Caco-2 (cell line): ENCODE results near the gene GRM6. TPM values are rescaled to one million over a fixed set of nuclear protein-coding genes. Genes with fewer than 3 reads are reported as not detected.

Experiments used
- BruUV-seq: library from RNA; stranded (reverse); fragments of 400-500 nt; replicated peaks from 2 replicates; lab custom pipeline; 2021; lab: Mats Ljungman, UMichigan
- CTCF ChIA-PET: fragments of 300-600 bp; sonication (Branson Sonifier 250); formaldehyde crosslinking; loops from one replicate; lab custom pipeline; 2022; ENCODE audit warnings: antibody characterized with exemption; lab: Charles Lee
- POLR2A ChIA-PET: fragments of 300-600 bp; sonication (Branson Sonifier 250); formaldehyde crosslinking; loops from one replicate; lab custom pipeline; 2022; ENCODE audit warnings: antibody characterized with exemption; lab: Charles Lee
- DNase-seq, 2 experiments: peaks; one replicate each; pipeline versions ENCODE4 v3.0.0 to v3.0.0-alpha.2; 2020 to 2022
- H3K27me3 ChIP-seq: replicated peaks from 2 replicates; pipeline ENCODE4 v1.6.0; 2011; ENCODE audit warnings: low read length; ENCODE audit not compliant: control insufficient read depth, insufficient read depth
- H3K36me3 ChIP-seq: 2 replicates; pipeline ENCODE4 v1.5.1; 2011; ENCODE audit warnings: low read length; ENCODE audit not compliant: control insufficient read depth, insufficient read depth
- H3K4me1 ChIP-seq: fragments of 250-450 bp; sonication (Bioruptor Pico); 2 replicates; pipeline ENCODE4 v1.5.1; 2020; ENCODE audit warnings: mild to moderate bottlenecking
- H3K4me3 ChIP-seq: 2 replicates; pipeline ENCODE4 v1.5.1; 2011; ENCODE audit warnings: low read depth, mild to moderate bottlenecking, control low read depth, low read length
- H3K9me3 ChIP-seq: fragments of 250-450 bp; sonication (Bioruptor Pico); 2 replicates; pipeline ENCODE4 v1.5.1; 2020; ENCODE audit warnings: mild to moderate bottlenecking, moderate library complexity
- H3K27ac Mint-ChIP-seq: one replicate; pipeline ENCODE4 v1.8.0; 2022; ENCODE audit warnings: mixed read lengths; ENCODE audit not compliant: unreplicated experiment
- H3K27me3 Mint-ChIP-seq: one replicate; pipeline ENCODE4 v1.8.0; 2022; ENCODE audit warnings: mixed read lengths; ENCODE audit not compliant: insufficient read depth, unreplicated experiment
- H3K36me3 Mint-ChIP-seq: one replicate; pipeline ENCODE4 v1.8.0; 2022; ENCODE audit warnings: mild to moderate bottlenecking, mixed read lengths; ENCODE audit not compliant: insufficient read depth, unreplicated experiment
- H3K4me1 Mint-ChIP-seq: one replicate; pipeline ENCODE4 v1.8.0; 2022; ENCODE audit warnings: low read depth, mixed read lengths; ENCODE audit not compliant: unreplicated experiment
- H3K4me3 Mint-ChIP-seq: one replicate; pipeline ENCODE4 v1.8.0; 2022; ENCODE audit warnings: mild to moderate bottlenecking, moderate library complexity, mixed read lengths; ENCODE audit not compliant: unreplicated experiment
- H3K9me3 Mint-ChIP-seq: one replicate; pipeline ENCODE4 v1.8.0; 2022; ENCODE audit warnings: mixed read lengths; ENCODE audit not compliant: unreplicated experiment
- intact Hi-C: fragments of 100-400 bp; cut with micrococcal nuclease; formaldehyde crosslinking; loops from one replicate; pipeline ENCODE4 v1.10.0; 2022; ENCODE audit not compliant: unreplicated experiment
- total RNA-seq: library from RNA; stranded (reverse); gene quantifications from 2 replicates; pipeline ENCODE4 v1.2.3, GENCODE V29; 2022
- TF ChIP-seq, protein P1 (sequence below), 2 experiments: fragments of 200-600 bp in 1 of 2; IDR thresholded peaks; 1 replicate in 1 of 2; 2 replicates in 1 of 2; pipeline versions ENCODE4 v1.5.1 to v1.8.0; 2011 to 2022; ENCODE audit warnings: antibody characterized with exemption in 1 of 2, control low read depth in 1 of 2, inconsistent platforms in 1 of 2, low read depth in 1 of 2, low read length in 1 of 2, mild to moderate bottlenecking in 1 of 2, moderate library complexity in 1 of 2; ENCODE audit not compliant: insufficient read depth in 1 of 2, severe bottlenecking in 1 of 2, unreplicated experiment in 1 of 2

Gene GRM6
- total RNA-seq, 1 experiment from 2014 or later, result not detected

DNA sequence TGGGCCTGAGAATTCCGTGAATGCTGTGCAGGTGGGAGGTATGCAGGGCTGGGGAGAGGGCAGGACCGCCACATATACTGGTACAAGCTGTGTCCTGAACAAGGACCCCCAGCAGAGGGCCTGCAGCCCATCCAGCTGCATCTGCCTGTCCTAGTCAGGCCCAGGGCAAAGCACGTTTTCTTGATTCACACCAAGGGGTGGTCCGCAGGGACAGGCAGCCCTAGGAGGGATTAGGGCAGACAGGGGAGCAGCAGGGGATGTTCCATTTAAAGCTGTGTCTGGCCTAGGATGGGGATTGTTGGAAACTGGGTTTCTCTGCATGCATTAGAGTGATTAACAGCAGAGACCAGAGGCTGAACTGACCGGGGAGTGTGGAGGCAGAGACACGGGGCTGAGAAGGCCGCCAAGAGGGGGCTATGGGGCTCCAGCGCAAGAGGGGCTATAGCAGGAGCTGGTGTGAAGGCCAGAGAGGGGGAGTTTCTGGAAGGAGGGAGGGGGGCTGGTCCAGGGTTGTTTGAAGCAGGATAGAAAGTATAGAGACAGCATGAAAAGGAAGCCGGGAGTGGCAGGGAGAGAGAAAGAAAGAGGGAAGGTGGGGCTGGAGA, 2.7 kb downstream of the GRM6 start:
- no peak for DNase-seq
- BruUV-seq, result no TSS peak
- peaks cover 5% of the 10 kb centered on the region; the same call in 1 of the 2 replicates for H3K9me3 ChIP-seq
- H3K4me3 ChIP-seq, result no peak overlapping the region
- ChIA-PET CTCF (no interaction called here), POLR2A (no interaction called here)
- TF ChIP-seq, protein P1, sequence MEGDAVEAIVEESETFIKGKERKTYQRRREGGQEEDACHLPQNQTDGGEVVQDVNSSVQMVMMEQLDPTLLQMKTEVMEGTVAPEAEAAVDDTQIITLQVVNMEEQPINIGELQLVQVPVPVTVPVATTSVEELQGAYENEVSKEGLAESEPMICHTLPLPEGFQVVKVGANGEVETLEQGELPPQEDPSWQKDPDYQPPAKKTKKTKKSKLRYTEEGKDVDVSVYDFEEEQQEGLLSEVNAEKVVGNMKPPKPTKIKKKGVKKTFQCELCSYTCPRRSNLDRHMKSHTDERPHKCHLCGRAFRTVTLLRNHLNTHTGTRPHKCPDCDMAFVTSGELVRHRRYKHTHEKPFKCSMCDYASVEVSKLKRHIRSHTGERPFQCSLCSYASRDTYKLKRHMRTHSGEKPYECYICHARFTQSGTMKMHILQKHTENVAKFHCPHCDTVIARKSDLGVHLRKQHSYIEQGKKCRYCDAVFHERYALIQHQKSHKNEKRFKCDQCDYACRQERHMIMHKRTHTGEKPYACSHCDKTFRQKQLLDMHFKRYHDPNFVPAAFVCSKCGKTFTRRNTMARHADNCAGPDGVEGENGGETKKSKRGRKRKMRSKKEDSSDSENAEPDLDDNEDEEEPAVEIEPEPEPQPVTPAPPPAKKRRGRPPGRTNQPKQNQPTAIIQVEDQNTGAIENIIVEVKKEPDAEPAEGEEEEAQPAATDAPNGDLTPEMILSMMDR (IDR thresholded peaks at IDR 0.05; ENCODE audit: insufficient read depth in 1 of 2, low read depth in 1 of 2, low read length in 1 of 2, severe bottlenecking in 1 of 2, unreplicated experiment in 1 of 2), result no peak
- Mint-ChIP-seq H3K4me1 (no peaks in the 10 kb centered on the region), H3K4me3 (no peak overlapping the region), H3K36me3 (no peaks in the 10 kb centered on the region), H3K27me3 (no peaks in the 10 kb centered on the region), H3K9me3 (peaks cover 44% of the 10 kb centered on the region), H3K27ac (no peak overlapping the region)
- intact Hi-C loops, result no loop called here
- H3K36me3 ChIP-seq, result no peaks in the 10 kb centered on the region
- H3K4me1 ChIP-seq, result no peaks in the 10 kb centered on the region
- H3K27me3 ChIP-seq, result no peaks in the 10 kb centered on the region

DNA sequence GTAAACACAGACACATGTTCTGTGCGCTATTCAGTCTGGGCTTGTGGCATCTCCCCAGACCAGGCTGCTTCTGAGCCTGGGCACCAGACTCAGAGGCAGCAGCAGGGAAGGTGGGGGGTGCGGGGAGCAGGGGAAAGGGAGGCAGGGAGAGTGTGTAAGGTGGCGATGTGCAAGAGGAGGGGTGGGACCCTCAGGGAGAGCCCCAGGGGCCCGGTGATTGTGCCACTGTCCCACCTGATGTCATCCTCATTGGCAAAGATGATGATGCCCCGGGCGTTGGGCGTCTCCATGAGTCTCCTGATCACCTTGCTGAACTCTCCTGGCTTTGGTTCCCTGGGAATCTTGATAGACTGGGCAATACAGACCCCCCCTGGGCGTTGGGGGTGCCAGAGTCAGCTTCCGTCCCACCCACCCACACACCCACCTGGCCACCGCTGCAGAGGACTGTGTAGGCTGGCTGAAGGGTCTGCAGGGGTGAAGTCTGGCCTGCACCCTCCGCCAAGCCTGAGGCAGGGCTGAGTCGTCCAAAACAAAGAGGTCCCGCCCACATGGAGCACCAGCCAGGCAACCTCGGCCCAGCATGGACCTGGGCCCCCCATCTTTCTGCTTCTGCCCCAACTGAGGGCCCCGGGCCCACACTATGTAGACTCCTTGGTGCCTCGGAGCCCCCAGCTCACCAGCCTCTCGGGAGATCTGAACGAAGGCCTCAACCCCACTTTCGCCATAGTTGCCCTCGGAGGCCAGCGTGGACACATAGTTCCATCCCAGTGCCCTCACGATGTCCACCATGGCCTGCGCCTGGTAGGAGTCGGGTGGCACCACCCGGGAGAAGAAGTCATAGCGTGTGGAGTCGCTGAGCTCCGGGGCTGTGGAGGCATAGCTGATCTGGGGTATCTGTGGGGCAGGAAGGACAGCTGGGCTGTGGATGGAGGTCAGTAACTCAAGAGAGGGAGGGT, 3.7 kb downstream of the GRM6 start:
- Mint-ChIP-seq H3K4me1 (no peaks in the 10 kb centered on the region), H3K9me3 (peaks cover 40% of the 10 kb centered on the region), H3K27ac (no peak overlapping the region), H3K4me3 (no peak overlapping the region), H3K36me3 (no peaks in the 10 kb centered on the region), H3K27me3 (no peaks in the 10 kb centered on the region)
- Histone ChIP-seq H3K9me3 (peaks cover 11% of the 10 kb centered on the region), H3K4me1 (no peaks in the 10 kb centered on the region), H3K4me3 (no peak overlapping the region), H3K27me3 (no peaks in the 10 kb centered on the region), H3K36me3 (no peaks in the 10 kb centered on the region)
- intact Hi-C loops, result no loop called here
- DNase-seq, result no peak
- BruUV-seq, result no TSS peak
- POLR2A ChIA-PET, result no interaction called here
- CTCF ChIA-PET, result no interaction called here
- TF ChIP-seq, protein P1 (IDR thresholded peaks at IDR 0.05; ENCODE audit: insufficient read depth in 1 of 2, low read depth in 1 of 2, low read length in 1 of 2, severe bottlenecking in 1 of 2, unreplicated experiment in 1 of 2), result no peak

DNA sequence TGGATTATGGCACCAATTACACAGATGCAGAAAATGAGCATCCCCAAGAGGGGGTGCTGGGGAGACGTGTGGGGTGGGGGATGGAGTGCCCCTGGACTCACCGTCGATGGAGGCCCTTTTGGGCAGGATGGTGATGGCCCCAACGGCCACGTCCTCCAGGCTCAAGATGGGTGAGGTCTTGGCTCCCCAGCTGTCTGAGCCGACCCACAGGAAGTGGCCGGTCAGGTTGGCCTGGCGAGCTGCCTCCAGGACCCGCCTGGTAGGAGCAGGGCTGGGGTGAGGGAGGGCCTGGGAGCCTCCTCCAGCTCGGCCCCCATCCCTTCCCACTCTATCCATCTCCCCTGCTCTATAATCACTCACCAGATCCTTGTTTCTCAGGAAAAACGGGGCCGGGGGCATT, 4.6 kb downstream of the GRM6 start:
- intact Hi-C loops, result no loop called here
- BruUV-seq, result no TSS peak
- ChIA-PET CTCF (no interaction called here), POLR2A (no interaction called here)
- no peaks in the 10 kb centered on the region for H3K4me1 ChIP-seq
- Mint-ChIP-seq H3K4me1 (no peaks in the 10 kb centered on the region), H3K36me3 (no peaks in the 10 kb centered on the region), H3K4me3 (no peak overlapping the region), H3K27me3 (no peaks in the 10 kb centered on the region), H3K27ac (no peak overlapping the region), H3K9me3 (peaks cover 33% of the 10 kb centered on the region)
- no peak for DNase-seq
- H3K4me3 ChIP-seq, result no peak overlapping the region
- TF ChIP-seq, protein P1 (IDR thresholded peaks at IDR 0.05; ENCODE audit: insufficient read depth in 1 of 2, low read depth in 1 of 2, low read length in 1 of 2, severe bottlenecking in 1 of 2, unreplicated experiment in 1 of 2), result no peak
- no peaks in the 10 kb centered on the region for H3K36me3 ChIP-seq
- H3K9me3 ChIP-seq, result peaks cover 17% of the 10 kb centered on the region
- H3K27me3 ChIP-seq, result no peaks in the 10 kb centered on the region
